Measurements from ENCODE around the gene ROCK2. TPM values are rescaled to one million over a fixed set of nuclear protein-coding genes. Genes with fewer than 3 reads are reported as not detected.

The ROCK2 gene
- 10 to 100 TPM; 49.4 to 59.0 TPM for total RNA-seq
- 10 to 100 TPM; 50.7 to 61.5 (median 58.9) TPM for polyA plus RNA-seq (ENCODE audit: insufficient read length in 6 of 6)
- long read RNA-seq, donor 1, partial matches to known transcripts: 6 of 6 reads
- long read RNA-seq, donor 1, other reads (novel, unspliced or antisense): 0 of 6 reads
- long read RNA-seq, donor 2, partial matches to known transcripts: 0 of 1 reads
- long read RNA-seq, donor 2, other reads (novel, unspliced or antisense): 0 of 1 reads
- long read RNA-seq, donor 3: 0 reads
- long read RNA-seq, donor 4, partial matches to known transcripts: 4 of 4 reads
- long read RNA-seq, donor 4, other reads (novel, unspliced or antisense): 0 of 4 reads
- long read RNA-seq, donor 5, partial matches to known transcripts: 5 of 6 reads
- long read RNA-seq, donor 5, other reads (novel, unspliced or antisense): 0 of 6 reads
- long read RNA-seq, donor 6: 0 reads
- long read RNA-seq, donor 7: 0 reads
- long read RNA-seq, donor 8: 0 reads
- long read RNA-seq, donor 9: 0 reads
- long read RNA-seq, donor 10: 0 reads
- long read RNA-seq, donor 11: 0 reads
- long read RNA-seq, donor 12: 0 reads

DNA sequence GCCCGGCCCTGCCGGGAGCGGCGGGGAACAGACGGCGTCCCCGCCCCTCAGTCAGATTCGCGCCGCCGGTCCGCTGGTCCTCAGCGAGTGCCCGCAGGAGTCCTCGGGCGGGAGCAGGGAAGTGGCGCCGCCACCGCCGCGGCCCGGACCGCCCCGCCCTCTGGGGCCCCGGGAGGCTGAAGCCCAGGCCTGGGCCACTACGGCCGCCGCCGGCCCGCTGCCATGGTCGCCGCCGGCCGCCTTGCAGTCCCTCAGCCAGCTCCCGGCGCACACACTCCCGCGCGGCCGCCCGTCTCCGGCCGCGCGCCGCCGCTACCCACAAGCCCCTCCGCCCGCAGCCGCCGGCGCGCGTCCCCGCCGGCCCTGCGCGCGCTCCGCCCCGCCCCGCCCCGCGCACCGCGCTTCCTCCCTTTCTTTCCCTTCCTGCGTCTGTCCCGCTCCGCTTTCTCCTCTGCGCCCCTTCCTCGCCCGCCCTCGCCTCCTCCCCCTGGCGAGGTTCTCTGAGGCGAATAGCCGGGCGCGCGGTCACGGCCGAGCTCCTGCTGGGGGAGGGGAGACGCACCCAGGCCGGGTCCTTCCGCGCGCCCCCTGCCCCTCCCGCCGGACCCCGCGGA is at the start of gene ROCK2:
TSS of gene ROCK2 (minus strand) at position 295 of the 614 bp plus-strand sequence. CDS start 500 bp downstream, outside the sequence.
- peaks cover 6 to 57% of the 10 kb centered on the region in 2 donors for H3K4me1 ChIP-seq
- ATAC-seq: peak; percentile 82
- intact Hi-C loops (cut with DNase I): no loop called here

GRCh38 chr2:11393711-11394236 is 49.3 kb upstream of the ROCK2 start:
- TF ChIP-seq, protein P1, sequence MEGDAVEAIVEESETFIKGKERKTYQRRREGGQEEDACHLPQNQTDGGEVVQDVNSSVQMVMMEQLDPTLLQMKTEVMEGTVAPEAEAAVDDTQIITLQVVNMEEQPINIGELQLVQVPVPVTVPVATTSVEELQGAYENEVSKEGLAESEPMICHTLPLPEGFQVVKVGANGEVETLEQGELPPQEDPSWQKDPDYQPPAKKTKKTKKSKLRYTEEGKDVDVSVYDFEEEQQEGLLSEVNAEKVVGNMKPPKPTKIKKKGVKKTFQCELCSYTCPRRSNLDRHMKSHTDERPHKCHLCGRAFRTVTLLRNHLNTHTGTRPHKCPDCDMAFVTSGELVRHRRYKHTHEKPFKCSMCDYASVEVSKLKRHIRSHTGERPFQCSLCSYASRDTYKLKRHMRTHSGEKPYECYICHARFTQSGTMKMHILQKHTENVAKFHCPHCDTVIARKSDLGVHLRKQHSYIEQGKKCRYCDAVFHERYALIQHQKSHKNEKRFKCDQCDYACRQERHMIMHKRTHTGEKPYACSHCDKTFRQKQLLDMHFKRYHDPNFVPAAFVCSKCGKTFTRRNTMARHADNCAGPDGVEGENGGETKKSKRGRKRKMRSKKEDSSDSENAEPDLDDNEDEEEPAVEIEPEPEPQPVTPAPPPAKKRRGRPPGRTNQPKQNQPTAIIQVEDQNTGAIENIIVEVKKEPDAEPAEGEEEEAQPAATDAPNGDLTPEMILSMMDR (IDR thresholded peaks at IDR 0.05): no peak
- Histone ChIP-seq H3K4me3 (no peak overlapping the region), H3K4me1 (peaks cover 12 to 13% of the 10 kb centered on the region in 2 donors), H3K36me3 (no peaks in the 10 kb centered on the region), H3K27me3 (no peaks in the 10 kb centered on the region), H3K9me3 (no peaks in the 10 kb centered on the region), H3K27ac (peak overlapping the region; percentile 23 to 65)
- intact Hi-C loops (cut with DNase I): no loop called here
- ATAC-seq: no peak
- DNase-seq: no peak

More for the DNA sequence above, at the start of gene ROCK2:
- H3K9me3 ChIP-seq: no peaks in the 10 kb centered on the region
- TF ChIP-seq, protein P1 (IDR thresholded peaks at IDR 0.05): no peak
- peak within 1 kb of the TSS; percentile 88 to 93 for H3K4me3 ChIP-seq
- peak within 1 kb of the TSS; percentile 97 to 98 for H3K27ac ChIP-seq
- no peaks in the 10 kb centered on the region for H3K36me3 ChIP-seq
- H3K27me3 ChIP-seq: no peaks in the 10 kb centered on the region
- peak; percentile 90 to 96 (median 92) for DNase-seq

DNA sequence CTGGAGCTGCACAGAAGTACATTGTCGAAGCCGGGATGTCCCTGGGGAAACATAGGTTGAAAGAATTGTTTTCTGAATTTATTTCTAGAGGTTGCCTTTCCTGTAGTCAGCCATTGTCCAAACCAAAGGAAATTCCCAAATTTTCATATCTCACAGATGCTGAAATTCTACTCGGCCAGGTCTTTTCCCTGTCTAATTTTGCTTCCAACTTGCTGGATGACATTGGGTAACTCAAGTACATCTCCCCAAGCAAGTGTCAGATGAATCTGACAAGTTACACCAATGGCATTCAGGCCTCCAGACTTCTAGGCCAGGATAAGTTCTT is 47.5 kb upstream of the ROCK2 start:
- Histone ChIP-seq H3K27ac (peak overlapping the region in 1 of 2 donors; percentile 18), H3K4me1 (peaks cover 16 to 22% of the 10 kb centered on the region in 2 donors), H3K9me3 (no peaks in the 10 kb centered on the region), H3K27me3 (no peaks in the 10 kb centered on the region), H3K36me3 (no peaks in the 10 kb centered on the region), H3K4me3 (no peak overlapping the region)
- TF ChIP-seq, protein P1 (IDR thresholded peaks at IDR 0.05): no peak
- no peak for DNase-seq
- intact Hi-C loops (cut with DNase I): no loop called here
- ATAC-seq: no peak

DNA sequence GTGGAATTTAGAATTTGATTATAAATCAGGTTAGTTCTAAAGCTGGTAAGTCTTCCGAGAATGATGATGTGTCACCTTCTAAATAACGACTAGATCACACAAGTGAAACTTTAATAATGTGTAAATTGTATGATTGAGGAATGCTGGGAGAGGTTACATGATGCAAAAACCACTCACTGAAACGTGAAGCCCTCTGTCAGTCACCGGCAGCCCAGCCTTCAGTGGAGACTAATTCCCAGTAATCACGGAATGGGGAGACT is 45.9 kb upstream of the ROCK2 start:
- Histone ChIP-seq H3K27ac (peak overlapping the region; percentile 23 to 70), H3K9me3 (no peaks in the 10 kb centered on the region), H3K4me1 (peaks cover 16 to 22% of the 10 kb centered on the region in 2 donors), H3K4me3 (no peak overlapping the region), H3K36me3 (no peaks in the 10 kb centered on the region), H3K27me3 (no peaks in the 10 kb centered on the region)
- no peak for ATAC-seq
- TF ChIP-seq, protein P1 (IDR thresholded peaks at IDR 0.05): no peak
- intact Hi-C loops (cut with DNase I): no loop called here
- no peak for DNase-seq

Measured in left lung (tissue), 14 donors.